ENCODE measurements around the gene LETM1. TPM values are rescaled to one million over a fixed set of nuclear protein-coding genes. Genes with fewer than 3 reads are reported as not detected.

Gene LETM1
- total and polyA plus RNA-seq, 2 of the 13 experiments (the other 11 are each of a cell fraction or from before 2014, with no cell fraction given) = 9.7 to 41.6 TPM

DNA sequence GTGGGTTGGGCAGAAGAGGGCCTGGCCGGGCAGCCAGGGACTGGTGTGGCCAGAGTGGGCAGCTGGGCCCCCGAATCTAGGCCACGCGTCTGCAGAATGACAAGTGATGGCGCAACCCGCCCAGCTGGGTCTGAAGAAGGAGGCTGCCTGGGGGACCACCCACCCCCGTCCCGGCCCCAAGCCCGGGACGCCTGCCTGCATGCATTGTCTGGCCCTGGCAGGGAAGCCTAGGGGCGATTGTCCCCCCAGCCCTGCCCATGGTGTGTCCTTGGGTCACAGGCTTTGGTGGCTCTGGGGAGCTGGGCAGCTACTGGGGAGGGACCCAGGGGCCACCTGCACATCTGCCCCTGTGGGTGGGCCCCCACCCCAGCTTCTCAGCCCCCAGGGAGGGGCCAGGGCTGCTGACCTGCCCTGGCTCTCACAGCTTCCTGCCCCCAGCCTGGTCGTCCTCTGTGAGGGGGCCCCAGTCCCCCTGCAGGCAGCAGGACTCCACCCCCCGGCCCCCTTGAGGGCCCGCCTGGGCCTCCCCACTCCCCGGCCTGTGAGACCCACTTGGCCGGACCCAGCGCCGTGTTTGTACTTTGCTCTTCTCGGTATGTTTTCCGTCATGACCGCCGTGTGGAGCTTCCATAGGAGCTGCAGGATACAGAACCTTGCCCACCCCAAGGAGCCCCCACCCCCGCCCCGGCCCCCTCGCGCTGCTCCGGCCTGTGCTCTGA, 57.9 kb downstream of the LETM1 start (continued):
- no peak for TF ChIP-seq PRDM4 (CRISPR knock-in tag; IDR thresholded peaks at IDR 0.05; ENCODE audit: borderline replicate concordance)
- no peak for TF ChIP-seq ZSCAN29 (CRISPR knock-in tag; conservative IDR thresholded peaks at IDR 0.05)
- no peak for TF ChIP-seq ZSCAN9 (CRISPR knock-in tag; IDR thresholded peaks at IDR 0.05; ENCODE audit: borderline replicate concordance)
- TF ChIP-seq SMARCC2 (IDR thresholded peaks at IDR 0.05) = no peak
- TF ChIP-seq RFXANK (CRISPR knock-in tag; IDR thresholded peaks at IDR 0.05) = no peak
- TF ChIP-seq MYC (CRISPR knock-in tag; IDR thresholded peaks at IDR 0.05; ENCODE audit: borderline replicate concordance) = peak; percentile 25; the same call in 1 of the 2 replicates
- no peak for TF ChIP-seq ZNF280B (CRISPR knock-in tag; IDR thresholded peaks at IDR 0.05; ENCODE audit: borderline replicate concordance)
- TF ChIP-seq ZNF160 (CRISPR knock-in tag; IDR thresholded peaks at IDR 0.05) = no peak
- no peak; the same call in 1 of the 2 replicates for TF ChIP-seq ZBTB33 (CRISPR knock-in tag; IDR thresholded peaks at IDR 0.05)
- no peak for TF ChIP-seq ELF3 (CRISPR knock-in tag; IDR thresholded peaks at IDR 0.05)
- TF ChIP-seq REPIN1 (CRISPR knock-in tag; IDR thresholded peaks at IDR 0.05; ENCODE audit: borderline replicate concordance, low read depth) = no peak
- TF ChIP-seq, protein P1, sequence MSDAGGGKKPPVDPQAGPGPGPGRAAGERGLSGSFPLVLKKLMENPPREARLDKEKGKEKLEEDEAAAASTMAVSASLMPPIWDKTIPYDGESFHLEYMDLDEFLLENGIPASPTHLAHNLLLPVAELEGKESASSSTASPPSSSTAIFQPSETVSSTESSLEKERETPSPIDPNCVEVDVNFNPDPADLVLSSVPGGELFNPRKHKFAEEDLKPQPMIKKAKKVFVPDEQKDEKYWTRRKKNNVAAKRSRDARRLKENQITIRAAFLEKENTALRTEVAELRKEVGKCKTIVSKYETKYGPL (CRISPR knock-in tag; IDR thresholded peaks at IDR 0.05) = no peak
- TF ChIP-seq ZNF792 (CRISPR knock-in tag; IDR thresholded peaks at IDR 0.05) = no peak
- TF ChIP-seq ZNF30 (CRISPR knock-in tag; IDR thresholded peaks at IDR 0.05) = no peak
- no peak for TF ChIP-seq SMARCE1 (IDR thresholded peaks at IDR 0.05; ENCODE audit: borderline replicate concordance)
- TF ChIP-seq CEBPG (CRISPR knock-in tag; IDR thresholded peaks at IDR 0.05) = peak; percentile 66
- no peak for TF ChIP-seq ZNF329 (CRISPR knock-in tag; IDR thresholded peaks at IDR 0.05; ENCODE audit: low read depth)
- no peak for TF ChIP-seq ZNF619 (CRISPR knock-in tag; IDR thresholded peaks at IDR 0.05)
- TF ChIP-seq ZMAT5 (CRISPR knock-in tag; IDR thresholded peaks at IDR 0.05; ENCODE audit: borderline replicate concordance, low read depth) = no peak
- TF ChIP-seq CSRNP2 (CRISPR knock-in tag; conservative IDR thresholded peaks at IDR 0.05; ENCODE audit: low read depth) = no peak
- no peak for TF ChIP-seq ZEB1 (IDR thresholded peaks at IDR 0.05; ENCODE audit: insufficient replicate concordance, low read depth)
- no peak for TF ChIP-seq ZNF550 (CRISPR knock-in tag; IDR thresholded peaks at IDR 0.05; ENCODE audit: borderline replicate concordance)
- TF ChIP-seq JUN (CRISPR knock-in tag; IDR thresholded peaks at IDR 0.05) = no peak
